K562 (cell line): ENCODE data around the gene SFTPB. TPM values are rescaled to one million over a fixed set of nuclear protein-coding genes. Genes with fewer than 3 reads are reported as not detected.

Source experiments
- ATAC-seq: fragments of 200-7000 bp; cut with Tn5 transposase; 3 replicates; pipeline ENCODE4 v1.9.1; 2020; ENCODE audit warnings: moderate library complexity
- BruUV-seq: library from RNA; stranded (reverse); fragments of 400-500 nt; replicated peaks from 2 replicates; lab custom pipeline; 2021; lab: Mats Ljungman, UMichigan
- CTCF ChIA-PET: fragments of 300-600 bp; formaldehyde crosslinking; extraction: SDS; loops from one replicate; lab custom pipeline; 2021; ENCODE audit warnings: low intra/inter-chr PET ratio; lab: Yijun Ruan, JAX
- POLR2A ChIA-PET: fragments of 300-600, 350-650 bp; sonication (Branson Sonifier 250); formaldehyde crosslinking; extraction: SDS; loops from one replicate; lab custom pipeline; 2021; ENCODE audit warnings: antibody characterized with exemption, inconsistent platforms; lab: Yijun Ruan, JAX
- DNase-seq, 4 experiments: peaks; one replicate each; pipeline versions ENCODE4 v3.0.0 to v3.0.0-alpha.2; 2011 to 2018; ENCODE audit warnings: low spot score in 3 of 4, mixed read lengths in 3 of 4; ENCODE audit errors: extremely low read depth in 1 of 4
- FAIRE-seq: peaks from 2 replicates; lab custom pipeline; 2011; peaks lifted over from hg19 to GRCh38; lab: Jason Lieb, UNC
- H2AFZ ChIP-seq: 2 replicates; pipeline ENCODE4 v1.6.0; 2011; ENCODE audit warnings: low read depth, low read length, control low read depth, inconsistent platforms
- H3K27ac ChIP-seq: fragments of 200-600 bp; 3 replicates; pipeline ENCODE4 v1.8.0; 2011; ENCODE audit warnings: low read depth, mild to moderate bottlenecking, control low read depth, inconsistent platforms, low read length, moderate library complexity, mixed read lengths; ENCODE audit errors: extremely low read depth
- H3K27me3 ChIP-seq, 2 experiments: fragments of 300-600 bp in 1 of 2; 2 replicates in 1 of 2; 3 replicates in 1 of 2; pipeline versions ENCODE4 v1.6.0 to v1.8.0; 2011; ENCODE audit warnings: inconsistent platforms in 2 of 2, low read length in 2 of 2, mild to moderate bottlenecking in 1 of 2, mixed read lengths in 1 of 2, moderate library complexity in 1 of 2; ENCODE audit not compliant: control insufficient read depth in 2 of 2, insufficient read depth in 2 of 2
- H3K36me3 ChIP-seq: fragments of 300-600 bp; 3 replicates; pipeline ENCODE4 v1.8.0; 2011; ENCODE audit warnings: mild to moderate bottlenecking, low read length, inconsistent platforms; ENCODE audit not compliant: control insufficient read depth, insufficient read depth
- H3K4me1 ChIP-seq, 2 experiments: fragments of 200-600 bp in 1 of 2; replicated peaks in 1 of 2; 2 replicates in 1 of 2; 3 replicates in 1 of 2; pipeline versions ENCODE4 v1.5.1 to v1.8.0; 2011; ENCODE audit warnings: inconsistent platforms in 2 of 2, low read length in 2 of 2, mild to moderate bottlenecking in 1 of 2, mixed read lengths in 1 of 2, moderate library complexity in 1 of 2; ENCODE audit not compliant: control insufficient read depth in 2 of 2, insufficient read depth in 2 of 2
- H3K4me2 ChIP-seq: 2 replicates; pipeline ENCODE4 v1.6.1; 2011; ENCODE audit warnings: low read length, control low read depth, inconsistent platforms, mixed read lengths; ENCODE audit not compliant: insufficient read depth
- H3K4me3 ChIP-seq: fragments of 200-600 bp; sonication (generic), shearing (Covaris generic); 2 replicates; pipeline ENCODE4 v1.5.1; 2016; ENCODE audit warnings: control low read depth, inconsistent platforms
- H3K79me2 ChIP-seq: fragments of 200-600 bp; 3 replicates; pipeline ENCODE4 v1.8.0; 2011; ENCODE audit warnings: low read length, inconsistent platforms; ENCODE audit not compliant: control insufficient read depth, insufficient read depth
- H3K9ac ChIP-seq, 2 experiments: 2 replicates each; pipeline versions ENCODE4 v1.6.0 to v1.6.1; 2011; ENCODE audit warnings: low read depth in 2 of 2, low read length in 2 of 2, control low read depth in 1 of 2, inconsistent platforms in 1 of 2, mild to moderate bottlenecking in 1 of 2, mixed read lengths in 1 of 2; ENCODE audit not compliant: insufficient read depth in 1 of 2
- H3K9me1 ChIP-seq: one replicate; pipeline ENCODE4 v1.6.0; 2011; ENCODE audit warnings: inconsistent platforms, mild to moderate bottlenecking, low read length, moderate library complexity; ENCODE audit not compliant: control insufficient read depth, insufficient read depth
- H3K9me3 ChIP-seq: replicated peaks from 2 replicates; pipeline ENCODE4 v1.5.1; 2011; ENCODE audit warnings: low read depth, low read length, inconsistent platforms; ENCODE audit not compliant: control insufficient read depth, insufficient read depth
- H4K20me1 ChIP-seq: replicated peaks from 2 replicates; pipeline ENCODE4 v1.6.1; 2011; ENCODE audit warnings: low read length, inconsistent platforms, mixed read lengths; ENCODE audit not compliant: control insufficient read depth, insufficient read depth
- CHD1 ChIP-seq: fragments of 200-600 bp; sonication (generic); IDR thresholded peaks from one replicate; pipeline ENCODE4 v1.6.1; 2012; ENCODE audit warnings: mild to moderate bottlenecking, moderate library complexity, low read length, inconsistent platforms
- GATA2 ChIP-seq: sonication (generic); formaldehyde crosslinking; IDR thresholded peaks from 2 replicates; pipeline ENCODE4 v1.4.0; 2020; ENCODE audit warnings: mild to moderate bottlenecking, missing genetic modification reagents
- MAFG ChIP-seq: fragments of 450-650 bp; conservative IDR thresholded peaks from 2 replicates; pipeline ENCODE4 v1.6.1; 2016; ENCODE audit warnings: missing genetic modification characterization, missing compliant biosample characterization
- MTA1 ChIP-seq: fragments of 450-650 bp; IDR thresholded peaks from 2 replicates; pipeline ENCODE4 v1.6.1; 2017; ENCODE audit warnings: borderline replicate concordance
- PHB2 ChIP-seq: fragments of 450-650 bp; IDR thresholded peaks from 2 replicates; pipeline ENCODE4 v1.6.1; 2017; ENCODE audit warnings: low read depth
- SIN3A ChIP-seq, 2 experiments: fragments of 150-350 bp in 1 of 2; IDR thresholded peaks; 2 replicates each; pipeline ENCODE4 v1.6.1; 2011 to 2016; ENCODE audit warnings: borderline replicate concordance in 2 of 2, low read depth in 2 of 2, low read length in 2 of 2, mild to moderate bottlenecking in 2 of 2, moderate library complexity in 2 of 2; ENCODE audit not compliant: control insufficient read depth in 1 of 2
- SMAD2 ChIP-seq: fragments of 150-350 bp; IDR thresholded peaks from 2 replicates; pipeline ENCODE4 v1.6.1; 2014; ENCODE audit warnings: low read depth, mild to moderate bottlenecking, low read length
- TSC22D4 ChIP-seq: fragments of 450-650 bp; IDR thresholded peaks from 2 replicates; pipeline ENCODE4 v1.6.1; 2016; ENCODE audit warnings: missing genetic modification characterization, missing biosample characterization, control low read depth
- ZC3H11A ChIP-seq: IDR thresholded peaks from 2 replicates; pipeline ENCODE4 v1.6.1; 2012; ENCODE audit warnings: low read depth, low read length, improper control_type of control experiment
- ZFP1 ChIP-seq: fragments of 450-650 bp; formaldehyde crosslinking; IDR thresholded peaks from 2 replicates; pipeline ENCODE4 v1.4.0; 2020; ENCODE audit warnings: mild to moderate bottlenecking, mixed read lengths
- ZNF561 ChIP-seq: fragments of 450-650 bp; formaldehyde crosslinking; conservative IDR thresholded peaks from 2 replicates; pipeline ENCODE4 v1.4.0; 2020; ENCODE audit warnings: mild to moderate bottlenecking, moderate library complexity
- ZNF785 ChIP-seq: fragments of 250-450 bp; sonication (Bioruptor Pico); IDR thresholded peaks from 2 replicates; pipeline ENCODE4 v1.4.0; 2020; ENCODE audit warnings: mild to moderate bottlenecking
- ZSCAN29 ChIP-seq: fragments of 450-650 bp; IDR thresholded peaks from 2 replicates; pipeline ENCODE4 v1.6.1; 2017
- WGBS: fragments of 100-300 bp; shearing (Covaris generic); methylation state at CpG from one replicate; pipeline ENCODE4 v1.1.6; 2016; ENCODE audit warnings: low coverage, mixed read lengths; ENCODE audit not compliant: insufficient coverage; ENCODE audit errors: missing lambda C conversion rate; 5-methylcytosine and 5-hydroxymethylcytosine counted together
- in situ Hi-C: fragments of 300-500 bp; cut with MboI; formaldehyde crosslinking; loops from 4 replicates; pipeline ENCODE4 v1.15.0; 2018; ENCODE audit warnings: inconsistent platforms, mixed read lengths
- intact Hi-C: fragments of 100-400 bp; cut with micrococcal nuclease; formaldehyde crosslinking; loops from 2 replicates; pipeline ENCODE4 v1.14.2; 2022
- polyA plus RNA-seq, 8 experiments: library from polyadenylated mRNA; depleted of rRNA in 4 of 8; stranded (reverse) in 5 of 8; unstranded in 3 of 8; fragments of >200 nt; fragmentation: Nextera tagmentation in 2 of 8; fragmentation: Illumina TruSeq in 1 of 8; extraction: Ambion mirVana in 2 of 8; extraction: Trizol in 1 of 8; gene quantifications; 2 replicates each; pipeline versions ENCODE4 v1.2.1 to v1.2.3, GENCODE V29; 2011 to 2014; ENCODE audit warnings: inconsistent platforms in 1 of 8, missing spikeins in 1 of 8
- total RNA-seq, 7 experiments: library from RNA; depleted of rRNA in 6 of 7; stranded (reverse); fragments of >200 nt in 6 of 7; fragmentation: Illumina TruSeq in 2 of 7; extraction: Trizol in 2 of 7; gene quantifications; 2 replicates each; pipeline versions ENCODE4 v1.2.1 to v1.2.3, GENCODE V29; 2011 to 2021; ENCODE audit warnings: low replicate concordance in 1 of 7
- TF ChIP-seq, protein P1 (sequence below), 2 experiments: fragments of 450-650 bp; IDR thresholded peaks; 2 replicates each; pipeline ENCODE4 v1.6.1; 2016

SFTPB gene
- total and polyA plus RNA-seq, 9 of the 15 experiments (the other 6 are each of a cell fraction or from before 2014, with no cell fraction given): 0.03 to 7.0 TPM; not detected in 7

DNA sequence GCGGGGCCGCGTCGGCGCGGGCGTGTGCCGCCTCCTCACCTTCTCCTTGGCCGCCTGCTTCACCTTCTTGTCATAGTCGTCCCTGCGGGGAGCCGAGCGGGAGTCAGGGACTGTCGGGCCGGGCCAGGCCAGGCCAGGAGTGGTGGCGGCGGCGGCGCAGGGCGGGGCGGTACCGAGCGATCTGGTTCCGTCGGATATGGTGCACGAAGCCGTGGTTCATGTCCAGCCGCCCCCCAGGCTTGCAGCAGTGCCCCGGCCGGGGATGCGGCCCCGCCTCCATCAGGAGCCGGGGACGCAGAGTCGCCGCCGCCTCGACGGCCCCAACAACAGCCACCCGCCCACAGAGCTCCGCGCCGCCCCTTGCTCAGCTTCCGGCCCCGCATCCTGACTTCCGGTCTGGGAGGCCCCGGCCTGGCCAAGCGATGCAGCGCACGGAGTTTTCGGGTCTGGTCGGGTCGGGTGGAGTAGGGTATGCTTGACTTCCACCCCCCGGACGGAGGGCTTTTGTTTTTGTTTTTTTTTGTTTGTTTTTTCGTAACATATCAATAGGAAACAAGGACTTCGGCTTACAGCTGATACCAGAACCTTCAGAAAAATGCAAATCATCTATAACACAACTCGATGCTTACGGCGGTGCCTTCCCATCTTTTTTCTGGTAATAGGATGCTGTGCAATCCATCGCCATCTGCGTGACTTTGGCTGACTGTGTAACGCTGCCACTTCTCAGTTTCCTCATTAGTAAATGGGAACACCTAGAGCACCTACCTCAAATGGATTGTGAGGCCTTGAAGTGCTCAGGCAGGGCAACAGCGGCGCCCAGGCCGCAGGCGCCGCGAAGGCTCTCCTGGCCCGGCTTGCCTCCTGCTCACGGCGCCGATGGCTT lies 56.1 kb downstream of the SFTPB start, which contains the start of gene C2orf68 (continued):
- 0 out of 2 replicates have a peak, but pooled peaks have one; percentile 48 for TF ChIP-seq ZSCAN29
- TF ChIP-seq MTA1: no peak
- TF ChIP-seq ZC3H11A: no peak
- peak; percentile 35; the same call in 1 of the 2 replicates for TF ChIP-seq MAFG (tag)
- no peak for TF ChIP-seq TSC22D4 (tag)
- TF ChIP-seq ZNF785: no peak
- TF ChIP-seq PHB2: no peak
- no peak for TF ChIP-seq ZNF561 (CRISPR knock-in tag)

DNA sequence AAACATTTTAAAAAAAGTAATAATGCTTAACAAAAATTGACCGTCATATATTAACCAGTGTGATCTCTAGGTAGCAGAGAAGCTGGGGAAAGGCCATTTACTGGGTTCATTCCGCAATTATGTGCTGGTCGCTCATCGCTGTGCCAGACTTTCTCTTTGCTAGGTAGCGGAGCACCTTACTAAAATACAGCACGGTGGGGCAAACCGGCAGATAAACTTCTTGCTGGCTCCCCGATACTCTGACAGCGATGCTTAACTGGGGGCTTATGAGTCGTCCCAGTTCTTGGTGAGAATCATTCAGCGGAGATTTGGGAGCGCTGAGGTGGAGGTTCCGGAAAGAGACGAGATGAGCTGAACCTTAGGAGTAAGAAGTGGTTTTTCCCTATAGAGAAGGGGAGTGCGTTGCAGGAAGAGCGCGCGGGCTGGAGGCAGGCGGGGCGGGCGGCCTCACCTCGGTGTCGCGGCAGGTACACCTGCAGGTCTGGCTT lies 56.7 kb downstream of the SFTPB start:
- WGBS: 4% methylated on average over 20 of the region's 24 CpGs
- FAIRE-seq (no peak), ATAC-seq (peak; percentile 29), DNase-seq (no peak)
- Histone ChIP-seq H2AFZ (peak overlapping the region; percentile 75), H3K9ac (peak overlapping the region; percentile 67 to 97), H4K20me1 (no peaks in the 10 kb centered on the region), H3K4me3 (peak overlapping the region; percentile 83), H3K9me3 (no peaks in the 10 kb centered on the region), H3K36me3 (peaks cover 30% of the 10 kb centered on the region; the same call in 2 of the 3 replicates), H3K79me2 (peaks cover 32% of the 10 kb centered on the region), H3K27me3 (no peaks in the 10 kb centered on the region), H3K9me1 (no peaks in the 10 kb centered on the region), H3K4me2 (peak overlapping the region; percentile 85), H3K27ac (peak overlapping the region; percentile 75), H3K4me1 (peaks cover 4 to 33% of the 10 kb centered on the region in 2 experiments; a peak in 3 of 5 replicates)
- ChIA-PET CTCF (no interaction called here), POLR2A (interaction anchor here (0.7 to 1.8 kb wide), 18 partner anchors 8 to 379 kb away, joined by 3 to 17 read pairs (median 4); partner anchors contain the start of genes GGCX, MAT2A, RNF181 and TMEM150A)
- TSS peak; percentile 39 for BruUV-seq
- intact Hi-C loops: loop anchor here (5.0 kb wide), 1 partner anchor 34 kb away; the partner anchor contains the start of gene VAMP8
- in situ Hi-C loops: no loop called here
- TF ChIP-seq, protein P1, sequence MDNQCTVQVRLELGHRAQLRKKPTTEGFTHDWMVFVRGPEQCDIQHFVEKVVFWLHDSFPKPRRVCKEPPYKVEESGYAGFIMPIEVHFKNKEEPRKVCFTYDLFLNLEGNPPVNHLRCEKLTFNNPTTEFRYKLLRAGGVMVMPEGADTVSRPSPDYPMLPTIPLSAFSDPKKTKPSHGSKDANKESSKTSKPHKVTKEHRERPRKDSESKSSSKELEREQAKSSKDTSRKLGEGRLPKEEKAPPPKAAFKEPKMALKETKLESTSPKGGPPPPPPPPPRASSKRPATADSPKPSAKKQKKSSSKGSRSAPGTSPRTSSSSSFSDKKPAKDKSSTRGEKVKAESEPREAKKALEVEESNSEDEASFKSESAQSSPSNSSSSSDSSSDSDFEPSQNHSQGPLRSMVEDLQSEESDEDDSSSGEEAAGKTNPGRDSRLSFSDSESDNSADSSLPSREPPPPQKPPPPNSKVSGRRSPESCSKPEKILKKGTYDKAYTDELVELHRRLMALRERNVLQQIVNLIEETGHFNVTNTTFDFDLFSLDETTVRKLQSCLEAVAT (IDR thresholded peaks at IDR 0.05): no peak
- TF ChIP-seq GATA2 (0 out of 2 replicates have a peak, but pooled peaks have one; percentile 28), CHD1 (peak; percentile 35), SMAD2 (no peak), SIN3A (IDR thresholded peaks at IDR 0.05; ENCODE audit: borderline replicate concordance in 2 of 2, control insufficient read depth in 1 of 2, low read depth in 2 of 2, low read length in 2 of 2) (0 out of 4 replicates have a peak, but pooled peaks of 1 of the 2 experiments have one; percentile 24), ZFP1 (CRISPR knock-in tag) (no peak)
